GM12878 (cell line): ENCODE data around the gene CPNE4. TPM values are rescaled to one million over a fixed set of nuclear protein-coding genes. Genes with fewer than 3 reads are reported as not detected.

Source experiments
- ATAC-seq: fragments of 200-7000 bp; cut with Tn5 transposase; 3 replicates; pipeline ENCODE4 v1.9.1; 2020; ENCODE audit warnings: mild to moderate bottlenecking, moderate library complexity
- BruUV-seq: library from RNA; stranded (reverse); fragments of 400-500 nt; replicated peaks from 2 replicates; lab custom pipeline; 2021; lab: Mats Ljungman, UMichigan
- CTCF ChIA-PET: fragments of 300-600 bp; sonication (Branson Sonifier 250); formaldehyde crosslinking; extraction: SDS; loops from one replicate; lab custom pipeline; 2021; ENCODE audit warnings: inconsistent platforms; lab: Yijun Ruan, JAX
- POLR2A ChIA-PET: fragments of 350-600 bp; formaldehyde crosslinking; extraction: SDS; loops from one replicate; lab custom pipeline; 2021; ENCODE audit warnings: inconsistent platforms; lab: Charles Lee
- RAD21 ChIA-PET: fragments of 300-600 bp; sonication (Branson Sonifier 250); formaldehyde crosslinking; loops from one replicate; lab custom pipeline; 2023; ENCODE audit warnings: antibody characterized with exemption; ENCODE audit not compliant: unreplicated experiment; lab: Charles Lee
- SMC1A ChIA-PET: fragments of 300-600 bp; sonication (Branson Sonifier 250); formaldehyde crosslinking; loops from one replicate; lab custom pipeline; 2023; ENCODE audit not compliant: unreplicated experiment, uncharacterized antibody; lab: Charles Lee
- DNase-seq: peaks from one replicate; pipeline ENCODE4 v3.0.0-alpha.2; 2011; ENCODE audit warnings: low read depth, low spot score
- FAIRE-seq: peaks from 3 replicates; lab custom pipeline; 2011; peaks lifted over from hg19 to GRCh38; lab: Jason Lieb, UNC
- H2AFZ ChIP-seq: 2 replicates; pipeline ENCODE4 v1.6.0; 2011; ENCODE audit warnings: low read depth, low read length, control low read depth; ENCODE audit not compliant: control insufficient read depth
- H3K27ac ChIP-seq: 2 replicates; pipeline ENCODE4 v1.5.1; 2011; ENCODE audit warnings: control low read depth; ENCODE audit not compliant: control insufficient read depth, insufficient read depth
- H3K27me3 ChIP-seq, 2 experiments: replicated peaks in 1 of 2; 2 replicates each; pipeline versions ENCODE4 v1.6.0 to v1.6.1; 2011; ENCODE audit warnings: low read length in 1 of 2; ENCODE audit not compliant: control insufficient read depth in 2 of 2, insufficient read depth in 2 of 2
- H3K36me3 ChIP-seq, 2 experiments: 2 replicates each; pipeline ENCODE4 v1.5.1; 2011; ENCODE audit warnings: low read length in 1 of 2; ENCODE audit not compliant: control insufficient read depth in 2 of 2, insufficient read depth in 2 of 2
- H3K4me1 ChIP-seq: 2 replicates; pipeline ENCODE4 v1.6.1; 2011; ENCODE audit warnings: mild to moderate bottlenecking, low read length, moderate library complexity, mixed read lengths; ENCODE audit not compliant: control insufficient read depth, insufficient read depth
- H3K4me2 ChIP-seq: 2 replicates; pipeline ENCODE4 v1.6.0; 2011; ENCODE audit warnings: control low read depth; ENCODE audit not compliant: control insufficient read depth, insufficient read depth
- H3K4me3 ChIP-seq: fragments of 200-600 bp; sonication (generic); 2 replicates; pipeline ENCODE4 v1.5.1; 2016
- H3K79me2 ChIP-seq: 2 replicates; pipeline ENCODE4 v1.6.0; 2011; ENCODE audit warnings: low read length; ENCODE audit not compliant: control insufficient read depth, insufficient read depth
- H3K9ac ChIP-seq: 2 replicates; pipeline ENCODE4 v1.8.0; 2011; ENCODE audit warnings: low read length, control low read depth, mixed read lengths; ENCODE audit not compliant: control insufficient read depth, insufficient read depth
- H3K9me3 ChIP-seq: replicated peaks from 3 replicates; pipeline ENCODE4 v1.5.1; 2011; ENCODE audit warnings: mild to moderate bottlenecking, low read length; ENCODE audit not compliant: control insufficient read depth, insufficient read depth
- H4K20me1 ChIP-seq: 2 replicates; pipeline ENCODE4 v1.6.0; 2011; ENCODE audit not compliant: control insufficient read depth, insufficient read depth
- CREB1 ChIP-seq: IDR thresholded peaks from 2 replicates; pipeline ENCODE4 v1.6.1; 2012; ENCODE audit warnings: low read depth, mild to moderate bottlenecking, inconsistent platforms
- GABPA ChIP-seq: IDR thresholded peaks from 2 replicates; pipeline ENCODE4 v1.6.1; 2014; ENCODE audit warnings: antibody characterized with exemption, low read depth, mild to moderate bottlenecking, inconsistent platforms
- HDAC6 ChIP-seq: fragments of 200-600 bp; sonication (generic); IDR thresholded peaks from one replicate; pipeline ENCODE4 v1.8.0; 2017; ENCODE audit warnings: antibody characterized with exemption; ENCODE audit not compliant: unreplicated experiment
- IKZF1 ChIP-seq: fragments of 450-650 bp; conservative IDR thresholded peaks from 2 replicates; pipeline ENCODE4 v1.6.1; 2017; ENCODE audit warnings: antibody characterized with exemption, mild to moderate bottlenecking
- IKZF2 ChIP-seq, 2 experiments: fragments of 450-650 bp; IDR thresholded peaks; 2 replicates each; pipeline ENCODE4 v1.6.1; 2017; ENCODE audit warnings: mild to moderate bottlenecking in 2 of 2, moderate library complexity in 2 of 2
- IRF5 ChIP-seq: fragments of 450-650 bp; IDR thresholded peaks from 2 replicates; pipeline ENCODE4 v1.6.1; 2017; ENCODE audit warnings: borderline replicate concordance
- JUNB ChIP-seq: IDR thresholded peaks from 2 replicates; pipeline ENCODE4 v1.6.1; 2016; ENCODE audit warnings: antibody characterized with exemption, mild to moderate bottlenecking
- JUND ChIP-seq: IDR thresholded peaks from 2 replicates; pipeline ENCODE4 v1.6.1; 2012; ENCODE audit warnings: low read depth, mild to moderate bottlenecking, low read length, improper control_type of control experiment, moderate library complexity
- KLF5 ChIP-seq: fragments of 450-650 bp; IDR thresholded peaks from 2 replicates; pipeline ENCODE4 v1.6.1; 2014; ENCODE audit warnings: mild to moderate bottlenecking; ENCODE audit not compliant: partially characterized antibody
- MYC ChIP-seq: IDR thresholded peaks from 2 replicates; pipeline ENCODE4 v1.6.1; 2011; ENCODE audit warnings: mild to moderate bottlenecking, low read length, moderate library complexity, inconsistent platforms; ENCODE audit not compliant: insufficient read depth, insufficient replicate concordance, insufficient read length, severe bottlenecking
- NBN ChIP-seq: fragments of 450-650 bp; IDR thresholded peaks from 2 replicates; pipeline ENCODE4 v1.6.1; 2016
- PAX5 ChIP-seq: IDR thresholded peaks from 2 replicates; pipeline ENCODE4 v1.6.1; 2011; ENCODE audit warnings: low read depth, low read length, borderline replicate concordance
- PRDM15 ChIP-seq: fragments of 450-650 bp; formaldehyde crosslinking; IDR thresholded peaks from 2 replicates; pipeline ENCODE4 v1.4.0; 2020; ENCODE audit warnings: mild to moderate bottlenecking, moderate library complexity
- RFX5 ChIP-seq: IDR thresholded peaks from 2 replicates; pipeline ENCODE4 v1.6.1; 2011; ENCODE audit warnings: low read depth, low read length, improper control_type of control experiment
- TCF12 ChIP-seq: IDR thresholded peaks from 2 replicates; pipeline ENCODE4 v1.6.1; 2011; ENCODE audit warnings: low read depth, mild to moderate bottlenecking, low read length
- YY1 ChIP-seq: IDR thresholded peaks from 2 replicates; pipeline ENCODE4 v1.6.1; 2011; ENCODE audit warnings: low read depth, mild to moderate bottlenecking, low read length
- ZNF24 ChIP-seq: fragments of 450-650 bp; IDR thresholded peaks from 2 replicates; pipeline ENCODE4 v1.6.1; 2017; ENCODE audit warnings: antibody characterized with exemption, mild to moderate bottlenecking
- WGBS: methylation state at CpG from one replicate; pipeline ENCODE4 v1.1.6; 2016; ENCODE audit warnings: low lambda C conversion rate; ENCODE audit not compliant: insufficient replicate concordance, insufficient coverage; ENCODE audit errors: missing lambda C conversion rate; 5-methylcytosine and 5-hydroxymethylcytosine counted together
- in situ Hi-C: fragments of 300-500 bp; cut with MboI; formaldehyde crosslinking; loops from 9 replicates; pipeline ENCODE4 v1.14.3; 2018; ENCODE audit warnings: mixed read lengths
- intact Hi-C: fragments of 100-400 bp; cut with micrococcal nuclease; formaldehyde crosslinking; loops from one replicate; pipeline ENCODE4 v1.14.2; 2022; ENCODE audit not compliant: unreplicated experiment
- polyA plus RNA-seq, 11 experiments: library from polyadenylated mRNA; depleted of rRNA in 4 of 11; unstranded in 6 of 11; stranded (reverse) in 5 of 11; fragments of >200 nt; fragmentation: Nextera tagmentation in 4 of 11; fragmentation: Illumina TruSeq in 1 of 11; extraction: Ambion mirVana in 4 of 11; extraction: Trizol in 1 of 11; gene quantifications; 1 replicate in 1 of 11; 2 replicates in 10 of 11; pipeline versions ENCODE4 v1.2.1 to v1.2.3, GENCODE V29; 2011 to 2016; ENCODE audit warnings: inconsistent platforms in 2 of 11, missing spikeins in 2 of 11, low read depth in 1 of 11
- total RNA-seq, 4 experiments: library from RNA; depleted of rRNA in 3 of 4; stranded (reverse); fragments of >200 nt in 3 of 4; fragmentation: Illumina TruSeq in 1 of 4; extraction: Trizol in 1 of 4; gene quantifications; 2 replicates each; pipeline versions ENCODE4 v1.2.1 to v1.2.3, GENCODE V29; 2013 to 2021
- TF ChIP-seq, protein P1 (sequence below): fragments of 450-650 bp; IDR thresholded peaks from 2 replicates; pipeline ENCODE4 v1.6.1; 2018; ENCODE audit warnings: mild to moderate bottlenecking, low read depth, moderate library complexity; ENCODE audit not compliant: partially characterized antibody

CPNE4 gene
- total and polyA plus RNA-seq, 10 of the 15 experiments (the other 5 are each of a cell fraction or from before 2014, with no cell fraction given), result 0.17 to 1.9 (median 0.48) TPM; not detected in 1

DNA sequence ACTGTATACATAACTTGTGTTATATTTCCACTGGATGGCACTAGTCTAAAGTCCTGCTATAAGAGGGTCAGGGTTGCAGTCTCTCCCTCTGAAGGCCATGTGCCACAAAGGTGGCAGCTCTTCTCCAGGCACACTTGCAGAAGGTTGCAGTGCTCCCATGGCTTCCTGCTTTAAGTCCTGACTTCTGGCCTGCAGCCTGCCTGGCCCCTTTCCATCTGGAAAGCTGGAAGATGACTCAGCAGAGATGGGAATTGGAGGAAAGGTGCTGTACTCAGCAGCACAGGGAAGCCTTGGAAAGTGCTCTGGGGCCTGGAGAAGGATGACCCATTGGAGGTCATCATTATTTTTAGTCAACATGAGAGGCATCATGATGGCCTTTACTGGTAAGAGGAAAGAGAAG is 491.1 kb downstream of the CPNE4 start (continued):
- TF ChIP-seq IKZF1, result no peak
- no peak for TF ChIP-seq ZNF24
- no peak for TF ChIP-seq NBN
- no peak for TF ChIP-seq TCF12
- TF ChIP-seq, protein P1, sequence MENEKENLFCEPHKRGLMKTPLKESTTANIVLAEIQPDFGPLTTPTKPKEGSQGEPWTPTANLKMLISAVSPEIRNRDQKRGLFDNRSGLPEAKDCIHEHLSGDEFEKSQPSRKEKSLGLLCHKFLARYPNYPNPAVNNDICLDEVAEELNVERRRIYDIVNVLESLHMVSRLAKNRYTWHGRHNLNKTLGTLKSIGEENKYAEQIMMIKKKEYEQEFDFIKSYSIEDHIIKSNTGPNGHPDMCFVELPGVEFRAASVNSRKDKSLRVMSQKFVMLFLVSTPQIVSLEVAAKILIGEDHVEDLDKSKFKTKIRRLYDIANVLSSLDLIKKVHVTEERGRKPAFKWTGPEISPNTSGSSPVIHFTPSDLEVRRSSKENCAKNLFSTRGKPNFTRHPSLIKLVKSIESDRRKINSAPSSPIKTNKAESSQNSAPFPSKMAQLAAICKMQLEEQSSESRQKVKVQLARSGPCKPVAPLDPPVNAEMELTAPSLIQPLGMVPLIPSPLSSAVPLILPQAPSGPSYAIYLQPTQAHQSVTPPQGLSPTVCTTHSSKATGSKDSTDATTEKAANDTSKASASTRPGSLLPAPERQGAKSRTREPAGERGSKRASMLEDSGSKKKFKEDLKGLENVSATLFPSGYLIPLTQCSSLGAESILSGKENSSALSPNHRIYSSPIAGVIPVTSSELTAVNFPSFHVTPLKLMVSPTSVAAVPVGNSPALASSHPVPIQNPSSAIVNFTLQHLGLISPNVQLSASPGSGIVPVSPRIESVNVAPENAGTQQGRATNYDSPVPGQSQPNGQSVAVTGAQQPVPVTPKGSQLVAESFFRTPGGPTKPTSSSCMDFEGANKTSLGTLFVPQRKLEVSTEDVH, result no peak
- TF ChIP-seq PAX5, result no peak
- TF ChIP-seq JUNB, result no peak

DNA sequence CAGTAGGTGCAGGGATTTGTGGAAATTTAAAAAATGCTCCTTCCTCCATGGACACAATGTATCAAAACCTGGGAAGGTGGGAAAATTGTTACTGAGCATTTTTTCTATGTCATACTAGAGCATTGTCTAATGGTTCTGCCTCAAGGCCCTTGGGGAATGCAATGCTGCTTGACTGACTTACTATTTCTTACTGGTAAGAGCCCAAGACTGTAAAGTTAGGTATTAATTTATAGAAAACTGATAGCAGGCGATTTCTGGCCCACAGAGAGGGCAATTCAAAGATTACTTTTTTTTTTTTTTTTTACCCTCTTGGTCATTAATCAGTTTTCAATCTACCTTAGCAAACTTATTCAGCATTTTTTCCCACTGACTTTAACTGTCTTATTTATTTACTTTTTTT is 493.5 kb downstream of the CPNE4 start:
- FAIRE-seq, result no peak
- no peak overlapping the region for H3K4me3 ChIP-seq
- H3K4me2 ChIP-seq, result no peak overlapping the region
- ChIA-PET POLR2A (no interaction called here), CTCF (interaction anchor here (0.7 kb wide), 1 partner anchor 8 kb away, joined by 4 read pairs; no protein-coding TSS in a partner anchor), SMC1A (interaction anchor here (0.9 kb wide), 1 partner anchor 102 kb away, joined by 3 read pairs; no protein-coding TSS in a partner anchor), RAD21 (no interaction called here)
- 0% methylated on average over 1 of the region's 1 CpG for WGBS
- no peak for ATAC-seq
- no peaks in the 10 kb centered on the region for H3K4me1 ChIP-seq
- no peaks in the 10 kb centered on the region; a peak in 1 of 4 replicates for H3K27me3 ChIP-seq
- no peaks in the 10 kb centered on the region for H3K36me3 ChIP-seq
- intact Hi-C loops, result loop anchor here (10.0 kb wide), 2 partner anchors 506 to 644 kb away; no protein-coding TSS in a partner anchor
- H3K27ac ChIP-seq, result no peak overlapping the region
- H3K9me3 ChIP-seq, result no peaks in the 10 kb centered on the region
- in situ Hi-C loops, result no loop called here
- no peak overlapping the region for H3K9ac ChIP-seq
- no peak for DNase-seq
- H3K79me2 ChIP-seq, result no peaks in the 10 kb centered on the region
- H4K20me1 ChIP-seq, result no peaks in the 10 kb centered on the region
- H2AFZ ChIP-seq, result no peak overlapping the region
- BruUV-seq, result no TSS peak
- TF ChIP-seq MYC (no peak), JUND (no peak), RFX5 (no peak), IRF5 (no peak), GABPA (no peak), HDAC6 (no peak), KLF5 (no peak), PRDM15 (CRISPR knock-in tag) (no peak), YY1 (no peak), CREB1 (no peak), IKZF2 (IDR thresholded peaks at IDR 0.05) (no peak)
